Measurements from ENCODE around the gene FUOM.

FUOM gene

DNA sequence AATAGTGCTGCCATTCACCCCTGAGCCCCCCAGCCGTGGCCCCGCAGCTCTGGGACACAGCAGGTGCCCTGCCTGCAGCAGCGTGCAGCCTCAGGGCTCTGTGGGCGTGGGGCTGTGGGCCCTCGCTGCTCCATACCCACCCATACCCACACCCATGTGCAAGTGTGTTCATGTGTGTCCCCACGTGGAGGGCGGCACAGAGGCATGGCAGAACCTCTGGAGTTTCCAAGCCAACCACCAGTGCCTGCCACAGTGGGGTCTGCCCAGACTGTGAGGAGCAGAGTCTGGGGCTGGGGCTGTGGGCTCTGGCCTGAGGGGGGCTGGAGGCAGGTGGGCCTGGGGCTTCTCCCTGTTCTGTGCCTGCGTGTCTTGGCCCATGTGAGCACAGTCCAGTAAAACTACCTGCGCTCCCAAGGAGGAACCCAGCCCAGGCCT, 8.2 kb downstream of the FUOM start:
- no peak for DNase-seq

DNA sequence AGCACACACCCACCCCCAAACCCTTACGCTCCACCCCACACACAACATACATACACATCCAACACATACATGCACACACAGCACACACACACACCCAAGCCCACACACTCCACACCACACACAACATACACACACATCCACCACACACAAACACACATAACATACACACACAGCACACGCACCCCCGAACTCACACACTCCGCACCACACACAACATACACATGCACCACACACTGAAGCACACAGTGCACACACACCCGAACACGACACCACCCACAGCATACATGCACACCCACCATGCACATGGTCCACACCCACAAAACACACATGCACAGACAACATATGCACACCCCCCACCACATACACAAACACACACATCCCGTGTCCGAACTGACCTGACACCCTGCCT, 8.7 kb downstream of the FUOM start:
- DNase-seq = no peak

DNA sequence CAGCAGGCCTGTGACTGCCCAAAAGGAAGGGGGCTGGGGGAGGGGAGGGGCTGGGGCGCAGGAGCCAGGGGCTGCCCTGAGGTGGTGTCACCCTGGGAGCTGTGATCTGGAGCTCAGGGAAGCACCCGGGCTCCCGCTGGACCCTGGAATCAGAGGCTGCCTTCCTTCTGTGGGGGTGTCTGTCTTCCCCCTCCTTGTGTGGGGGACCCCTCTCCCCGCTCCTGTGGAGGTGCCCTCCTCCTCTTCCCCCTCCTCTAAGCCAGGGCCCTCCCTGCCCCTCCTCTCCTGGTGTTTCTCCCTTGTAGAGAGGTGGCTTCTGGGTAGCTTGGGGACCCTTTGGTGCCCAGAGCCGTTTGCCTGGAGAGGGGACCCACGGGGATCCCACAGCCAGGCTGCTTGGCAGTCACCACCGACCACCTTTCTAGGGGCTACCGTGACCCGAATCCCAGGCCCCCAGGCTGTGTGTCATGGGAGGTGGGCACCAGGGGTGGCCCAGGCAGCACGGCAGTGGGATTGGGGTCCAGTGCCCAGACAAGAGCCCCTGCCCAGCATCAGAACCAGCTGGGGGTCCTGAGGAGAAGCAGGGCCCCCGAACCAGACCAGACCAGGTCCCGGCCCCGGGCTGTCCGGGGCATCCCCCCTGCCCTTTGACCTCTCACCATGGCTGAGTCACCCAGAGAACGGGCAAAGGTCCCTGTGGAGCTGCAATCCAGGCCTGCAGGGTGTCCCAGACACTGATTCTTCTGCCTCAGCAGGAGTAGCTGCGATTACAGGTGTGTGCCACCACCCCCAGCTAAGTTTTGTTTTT, 9.9 kb downstream of the FUOM start:
- no peak for DNase-seq

DNA sequence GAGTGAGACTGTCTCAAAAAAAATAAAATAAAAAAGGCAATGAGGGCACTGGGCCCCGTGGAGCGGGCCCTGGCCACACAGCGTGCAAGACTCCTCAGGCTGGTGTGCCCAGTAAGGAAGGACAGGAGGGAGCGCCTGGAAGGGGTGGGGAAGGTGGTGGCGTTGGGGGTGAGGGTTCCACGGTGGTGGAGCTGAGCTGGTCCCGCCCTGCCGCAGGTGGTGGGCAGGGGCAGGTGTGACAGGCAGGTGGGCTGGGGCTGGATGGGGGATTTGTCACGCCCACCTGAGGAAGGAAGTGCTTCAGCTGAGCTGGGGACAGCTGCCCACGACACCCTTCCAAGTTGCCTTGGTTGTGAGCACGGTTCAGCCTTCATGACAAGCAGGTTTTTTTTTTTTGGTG, 11.4 kb downstream of the FUOM start:
- no peak for DNase-seq

DNA sequence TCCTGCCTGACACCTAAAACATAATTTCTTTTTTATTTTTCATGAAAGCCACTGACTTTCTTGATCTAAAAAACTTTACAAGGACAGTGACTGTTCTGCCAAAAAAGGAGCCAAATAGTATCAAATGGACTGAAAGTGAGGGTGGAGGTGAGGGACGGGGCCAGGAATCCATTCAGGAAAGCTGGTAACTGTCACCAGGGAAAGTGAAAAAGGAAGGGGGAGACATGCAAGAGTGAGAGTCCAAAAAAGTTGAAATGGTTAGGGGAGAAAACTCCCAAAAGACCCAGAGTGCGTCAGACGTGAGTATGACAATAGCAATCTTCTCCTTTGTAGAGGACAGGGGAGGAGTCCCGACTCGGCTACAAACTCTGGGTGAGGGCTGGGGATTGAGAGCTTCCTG, 13.6 kb downstream of the FUOM start:
- no peak for DNase-seq

DNA sequence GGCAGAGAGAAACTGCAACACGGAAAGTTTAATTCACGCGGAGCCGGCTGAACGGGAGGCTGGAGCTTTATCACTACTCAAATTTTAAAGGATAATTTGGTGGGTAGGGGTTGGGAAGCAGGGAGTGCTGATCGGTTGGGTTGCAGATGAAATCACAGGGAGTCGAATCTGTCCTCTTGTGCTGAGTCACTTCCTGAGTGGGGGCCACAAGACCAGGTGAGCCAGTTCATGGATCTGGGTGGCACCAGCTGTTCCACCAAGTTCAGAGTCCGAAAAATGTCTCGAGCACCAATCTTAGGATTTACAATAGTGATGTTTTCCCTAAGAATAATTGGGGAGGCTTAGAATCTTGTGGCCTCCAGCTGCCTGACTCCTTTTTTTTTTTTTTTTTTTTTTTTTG, 14.3 kb downstream of the FUOM start:
- DNase-seq = no peak

DNA sequence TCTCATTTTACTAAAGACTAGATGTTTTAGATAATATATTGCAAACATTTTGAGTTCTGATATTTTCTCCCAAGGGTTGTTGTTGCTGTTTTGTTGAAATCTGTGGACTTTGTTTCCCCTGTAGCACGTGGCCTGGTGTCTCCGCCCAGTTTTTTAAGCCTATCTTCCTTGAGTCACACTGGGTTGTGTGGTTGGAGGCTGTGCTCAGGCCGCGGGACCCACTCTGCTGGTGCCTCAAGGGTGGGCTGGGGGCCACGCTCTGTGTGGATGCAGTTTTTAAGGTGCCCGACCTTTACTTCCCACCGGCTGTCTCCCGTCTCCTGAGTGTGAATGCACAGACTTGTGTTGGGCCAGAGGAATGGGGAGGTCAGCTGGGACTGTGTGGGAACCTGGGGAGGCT, 14.9 kb downstream of the FUOM start:
- DNase-seq = no peak

DNA sequence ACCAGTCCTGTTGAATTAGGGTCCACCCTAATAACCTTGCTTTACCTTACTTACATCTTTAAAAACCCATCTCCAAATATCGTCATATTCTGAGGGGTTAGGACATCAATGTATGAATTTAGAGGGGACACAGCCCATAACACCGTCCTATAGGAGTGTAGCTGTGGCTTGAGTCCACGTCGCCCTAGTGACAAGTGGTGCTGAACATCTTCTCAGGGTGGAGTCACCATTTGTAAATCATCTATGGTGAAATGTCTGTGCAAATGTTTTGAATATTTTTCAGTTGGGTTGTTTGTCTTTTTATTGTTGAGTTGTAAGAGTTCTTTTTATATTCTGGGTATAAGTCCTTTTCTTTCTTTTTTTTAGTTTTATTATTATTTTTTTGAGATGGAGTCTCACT, 15.8 kb downstream of the FUOM start:
- no peak for DNase-seq

DNA sequence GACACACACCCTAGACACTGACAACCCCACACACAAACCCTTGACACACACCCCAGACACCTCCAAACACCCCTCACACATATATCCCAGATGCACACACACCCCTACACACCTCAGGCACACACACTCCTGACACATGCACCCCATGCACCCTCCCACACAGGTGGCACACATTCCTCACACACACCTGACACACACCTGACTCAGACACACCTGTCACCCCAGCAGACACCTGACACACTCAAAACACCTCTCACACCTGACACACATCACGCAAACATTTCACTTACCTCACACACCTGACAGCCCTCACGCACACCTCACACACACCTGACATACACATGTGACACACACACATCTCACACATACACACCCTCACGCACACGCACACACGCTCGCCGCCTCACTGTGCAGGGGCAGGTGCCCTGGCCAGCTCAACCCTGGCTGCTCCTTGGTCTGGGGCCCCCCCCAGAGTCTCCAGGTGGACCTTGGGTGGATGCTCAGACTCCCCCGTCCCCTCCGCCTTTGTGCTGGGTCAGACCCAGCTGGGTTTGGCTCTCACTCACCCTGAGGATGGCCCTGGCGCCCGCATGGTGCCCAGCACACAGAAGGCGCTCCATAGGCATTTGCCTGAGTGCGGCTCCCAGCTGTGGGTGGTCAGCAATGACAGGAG, 18.0 kb downstream of the FUOM start:
- DNase-seq = no peak

DNA sequence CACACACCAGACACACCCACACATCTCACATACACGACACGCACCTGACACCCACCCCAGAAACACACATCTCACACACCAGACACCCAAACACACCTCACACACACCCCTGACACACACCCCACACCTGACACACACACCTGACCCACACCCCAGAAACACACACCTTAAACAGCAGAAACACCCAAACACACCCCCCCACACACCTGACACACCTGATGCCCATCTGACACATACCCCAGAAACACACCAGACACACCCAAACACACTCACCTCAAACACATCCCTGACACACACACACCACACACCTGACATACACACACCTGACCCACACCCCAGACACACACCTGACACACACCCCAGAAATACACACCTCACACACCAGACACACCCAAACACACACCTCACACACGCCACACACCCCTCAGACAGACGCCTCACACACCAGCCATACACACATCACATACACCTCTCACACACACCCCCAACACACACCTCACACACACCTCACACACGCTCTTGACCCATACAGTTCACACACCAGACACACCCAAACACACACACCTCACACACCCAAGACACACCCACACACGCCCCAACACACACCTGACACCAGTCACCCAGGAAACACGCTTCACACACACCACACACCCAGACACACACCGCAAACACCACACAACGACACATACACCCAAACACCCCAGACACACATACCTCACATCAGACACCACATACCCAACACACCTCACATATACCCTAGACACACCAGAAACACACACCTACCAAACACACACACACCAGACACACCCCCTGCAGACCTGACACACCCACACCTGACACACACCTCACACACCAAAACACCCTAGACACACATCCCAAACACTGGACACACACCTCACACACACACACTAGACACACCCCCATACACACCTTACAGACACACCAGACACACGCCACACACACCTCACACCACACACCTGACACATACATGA, 19.4 kb downstream of the FUOM start:
- DNase-seq = no peak

DNA sequence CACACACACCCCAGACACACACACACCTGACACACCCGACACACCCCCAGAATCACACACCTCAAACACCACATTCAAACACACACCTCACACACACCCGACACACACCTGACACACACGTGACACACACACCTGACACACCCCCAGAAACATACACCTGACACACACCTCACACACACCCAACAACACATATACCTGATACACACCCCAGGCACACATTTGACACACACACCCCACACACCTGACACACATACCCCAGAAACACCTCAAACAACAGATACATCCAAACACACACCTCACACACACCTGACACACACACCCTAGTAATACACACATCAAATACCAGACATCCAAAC, 20.5 kb downstream of the FUOM start:
- no peak for DNase-seq

DNA sequence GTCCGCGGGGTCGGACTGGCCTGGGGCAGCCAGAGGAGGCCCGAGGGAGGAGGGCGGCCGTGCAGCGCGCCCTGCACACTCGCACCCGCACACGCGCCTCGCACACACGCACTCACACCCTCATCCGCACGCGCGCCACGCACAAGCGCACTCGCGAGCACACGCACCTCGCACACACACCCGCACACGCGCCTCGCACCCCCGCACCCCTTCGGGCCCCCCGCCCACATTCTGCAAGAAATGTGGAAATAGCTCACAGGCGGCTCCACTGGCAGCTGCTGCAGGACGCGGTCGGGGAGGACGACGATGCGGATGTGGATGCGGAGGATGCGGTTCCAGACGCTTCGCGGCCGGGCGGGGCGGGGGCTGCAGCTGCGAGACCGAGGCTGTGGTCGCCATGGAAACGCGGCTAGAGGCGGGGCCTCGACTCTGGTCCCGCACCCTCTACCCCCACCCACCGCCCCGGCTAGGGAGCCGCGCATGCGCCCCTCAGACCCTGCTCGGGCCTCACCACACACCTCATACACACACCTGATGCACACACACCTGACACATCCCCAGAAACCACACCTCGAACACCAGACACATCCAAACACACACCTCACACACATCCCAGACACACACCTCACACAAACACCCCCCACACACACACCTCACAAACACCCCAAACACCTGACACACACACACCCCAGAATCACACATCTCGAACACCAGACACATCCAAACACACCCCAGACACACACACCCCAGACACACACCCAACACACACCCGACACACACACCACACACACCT, 21.0 kb downstream of the FUOM start, which contains the start of gene CALY:
Gene CALY (minus strand): TSS at position 320 of the 793 bp plus-strand sequence. CDS start 7,907 bp downstream, outside the sequence.
- DNase-seq = peak; percentile 94

DNA sequence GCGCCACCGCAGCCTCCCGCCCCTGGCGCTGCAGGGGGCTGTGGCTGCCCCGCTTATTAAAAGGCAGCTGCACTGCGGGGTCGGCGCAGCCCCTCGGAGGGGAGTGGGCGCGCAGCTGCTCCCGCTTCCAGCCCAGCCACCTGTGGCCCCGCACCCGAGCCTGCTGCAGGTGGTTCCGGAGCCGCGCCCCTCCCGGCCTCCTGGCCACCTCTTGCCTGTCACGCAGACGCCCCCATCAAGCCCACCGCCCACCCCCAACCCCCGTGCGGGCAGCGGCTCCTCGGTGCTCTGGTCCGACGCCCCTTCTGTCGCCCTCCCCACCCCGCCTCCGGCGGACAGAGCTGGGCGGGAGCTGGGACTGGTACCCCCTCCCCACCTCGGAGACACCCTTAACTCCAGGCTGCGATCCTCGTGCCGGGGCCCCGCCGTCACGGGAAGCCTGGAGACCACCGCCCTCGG, 21.7 kb downstream of the FUOM start:
- DNase-seq = no peak

DNA sequence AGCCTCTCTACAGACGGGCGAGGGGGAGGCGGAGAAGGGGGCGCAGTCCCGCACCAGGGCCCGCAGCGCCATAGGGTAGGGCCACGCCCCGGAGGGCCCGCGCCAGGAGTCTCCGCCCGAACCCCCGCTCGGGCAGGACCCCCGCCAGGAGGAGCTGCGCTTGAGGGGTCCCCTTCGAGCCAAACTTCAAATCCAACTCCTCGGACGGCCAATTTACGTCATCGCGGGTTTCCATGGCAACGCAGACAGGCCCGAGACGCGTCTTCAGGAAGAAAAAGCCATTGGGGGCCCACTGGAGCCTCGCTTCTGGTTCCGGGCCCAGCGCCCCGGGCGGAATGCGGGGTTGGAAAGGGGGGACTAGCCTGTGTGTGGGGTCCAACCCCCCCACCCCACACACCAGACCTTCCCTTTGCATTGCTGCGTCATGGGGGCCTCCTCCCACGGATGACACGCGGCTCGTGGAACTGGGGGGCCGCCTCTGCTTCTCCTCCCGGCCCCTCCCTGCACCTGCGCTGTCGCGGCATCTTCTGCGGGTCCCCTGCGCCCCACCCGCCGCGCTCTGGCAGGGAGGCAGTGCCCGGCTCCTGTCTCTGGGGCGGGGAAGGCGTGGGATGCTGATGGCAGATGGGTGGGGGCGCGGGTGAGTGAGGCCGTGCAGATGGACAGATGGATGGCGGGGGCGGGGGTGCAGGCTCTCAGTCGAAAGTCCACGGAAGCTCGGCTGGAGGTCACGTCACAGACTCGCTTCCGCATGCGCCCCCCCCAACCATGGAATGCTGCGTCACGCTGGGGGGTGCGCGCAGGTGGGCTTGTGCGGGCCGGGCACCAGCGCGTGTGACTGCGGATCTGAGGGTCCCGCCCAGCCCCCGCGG, 22.3 kb downstream of the FUOM start:
- peak; percentile 86 for DNase-seq

DNA sequence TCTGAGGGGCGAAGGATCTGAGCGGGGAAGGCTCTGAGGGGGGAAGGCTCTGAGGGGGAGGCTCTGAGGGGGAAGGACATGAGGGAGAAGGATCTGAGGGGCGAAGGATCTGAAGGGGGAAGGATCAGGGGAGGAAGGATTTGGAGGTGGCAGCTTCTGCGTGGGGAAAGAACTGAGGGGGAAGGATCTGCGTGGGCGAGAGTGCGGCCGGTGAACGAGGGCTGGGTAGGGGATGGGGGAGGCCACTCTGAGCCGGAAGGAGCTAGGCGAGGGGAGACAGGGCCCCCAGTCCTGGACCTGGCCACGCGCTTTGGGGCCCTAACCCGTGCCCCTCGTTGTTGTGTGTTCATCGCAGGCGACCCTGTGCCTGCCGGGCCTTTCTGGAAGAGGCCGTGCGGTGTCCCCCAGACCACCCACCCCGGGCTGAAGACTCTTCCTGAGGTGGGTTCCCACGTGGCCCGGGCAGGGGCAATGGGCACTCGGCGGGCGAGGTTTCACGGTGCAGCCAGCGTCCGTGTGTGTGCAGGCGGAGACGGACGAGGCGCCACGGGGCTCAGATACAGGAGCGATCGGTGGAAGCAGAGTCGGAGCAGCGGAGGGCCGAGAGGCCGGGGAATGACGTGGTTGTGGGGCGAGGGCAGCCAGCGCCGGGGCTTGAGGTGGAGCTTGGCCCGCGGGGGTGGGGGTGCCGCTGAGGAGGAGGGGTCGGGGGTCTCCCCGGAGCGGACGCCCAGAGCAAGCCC, 23.1 kb downstream of the FUOM start:
- no peak for DNase-seq

DNA sequence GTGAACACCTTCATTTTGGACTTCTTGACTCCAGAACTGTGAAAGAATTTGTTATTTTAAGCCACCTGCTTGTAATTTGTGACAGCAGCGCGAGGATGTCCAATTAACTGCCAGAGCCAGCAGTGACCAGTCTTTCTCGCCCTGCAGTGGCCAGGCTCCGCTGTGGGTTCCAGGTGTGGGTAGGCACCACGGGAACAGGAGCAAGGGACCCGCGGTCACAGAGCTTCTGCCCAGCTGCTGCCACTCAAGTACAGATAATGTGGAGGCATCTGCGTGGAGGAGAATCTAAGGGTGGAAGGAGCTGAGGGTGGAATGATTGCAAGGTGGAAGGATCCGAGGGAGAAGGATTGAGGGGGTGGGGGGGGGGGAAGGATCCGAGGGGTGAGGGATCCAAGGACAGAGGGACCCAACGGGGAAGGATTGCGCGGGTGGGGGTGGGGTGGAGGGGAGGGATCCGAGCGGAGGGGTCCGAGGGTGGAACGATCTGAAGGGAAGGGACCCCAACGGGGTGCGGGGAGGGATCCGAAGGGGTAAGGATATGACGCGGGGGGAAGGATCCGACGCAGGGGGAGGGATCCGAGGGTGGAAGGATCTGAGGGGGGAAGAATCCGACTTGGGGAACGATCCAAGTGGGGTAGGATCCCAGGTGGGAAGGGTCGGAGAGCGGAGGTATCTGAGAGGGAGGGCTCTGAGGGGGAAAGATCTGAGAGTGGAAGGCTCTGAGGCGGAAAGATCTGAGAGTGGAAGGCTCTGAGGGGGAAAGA, 24.7 kb downstream of the FUOM start:
- no peak for DNase-seq

DNA sequence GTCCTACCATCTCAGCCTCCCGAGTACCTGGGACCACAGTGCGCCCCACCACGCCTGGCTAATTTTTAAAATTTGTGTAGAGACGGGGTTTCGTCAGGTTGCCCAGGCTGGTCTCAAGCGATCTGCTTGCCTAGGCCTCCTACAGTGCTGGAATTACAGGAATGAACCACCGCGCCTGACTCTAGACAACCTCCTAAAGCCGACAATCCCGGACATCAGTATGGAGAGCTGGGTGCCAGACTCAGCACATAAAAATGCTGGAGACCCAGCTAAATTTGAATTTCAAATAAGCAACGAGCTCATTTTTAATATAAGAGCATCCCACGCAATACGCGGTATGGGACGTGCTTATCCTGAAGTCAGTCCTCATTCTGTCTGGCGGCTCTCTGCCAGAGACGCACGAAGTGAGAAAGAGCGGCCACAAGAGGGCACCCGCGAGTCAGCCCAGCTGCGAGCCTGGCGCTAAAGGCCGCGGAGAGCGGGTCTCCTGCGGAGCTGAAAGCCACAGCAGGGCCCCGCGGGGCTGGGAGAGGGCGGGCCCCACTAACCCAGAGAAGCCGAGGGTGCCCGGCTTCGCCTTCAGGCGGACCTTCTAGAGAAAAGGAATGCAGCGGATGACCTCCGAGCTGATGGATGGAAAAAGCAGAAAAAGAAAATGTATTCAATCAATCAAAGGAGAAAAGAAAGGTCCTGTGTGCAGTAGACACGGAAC, 28.2 kb downstream of the FUOM start:
- peak; percentile 78 for DNase-seq

DNA sequence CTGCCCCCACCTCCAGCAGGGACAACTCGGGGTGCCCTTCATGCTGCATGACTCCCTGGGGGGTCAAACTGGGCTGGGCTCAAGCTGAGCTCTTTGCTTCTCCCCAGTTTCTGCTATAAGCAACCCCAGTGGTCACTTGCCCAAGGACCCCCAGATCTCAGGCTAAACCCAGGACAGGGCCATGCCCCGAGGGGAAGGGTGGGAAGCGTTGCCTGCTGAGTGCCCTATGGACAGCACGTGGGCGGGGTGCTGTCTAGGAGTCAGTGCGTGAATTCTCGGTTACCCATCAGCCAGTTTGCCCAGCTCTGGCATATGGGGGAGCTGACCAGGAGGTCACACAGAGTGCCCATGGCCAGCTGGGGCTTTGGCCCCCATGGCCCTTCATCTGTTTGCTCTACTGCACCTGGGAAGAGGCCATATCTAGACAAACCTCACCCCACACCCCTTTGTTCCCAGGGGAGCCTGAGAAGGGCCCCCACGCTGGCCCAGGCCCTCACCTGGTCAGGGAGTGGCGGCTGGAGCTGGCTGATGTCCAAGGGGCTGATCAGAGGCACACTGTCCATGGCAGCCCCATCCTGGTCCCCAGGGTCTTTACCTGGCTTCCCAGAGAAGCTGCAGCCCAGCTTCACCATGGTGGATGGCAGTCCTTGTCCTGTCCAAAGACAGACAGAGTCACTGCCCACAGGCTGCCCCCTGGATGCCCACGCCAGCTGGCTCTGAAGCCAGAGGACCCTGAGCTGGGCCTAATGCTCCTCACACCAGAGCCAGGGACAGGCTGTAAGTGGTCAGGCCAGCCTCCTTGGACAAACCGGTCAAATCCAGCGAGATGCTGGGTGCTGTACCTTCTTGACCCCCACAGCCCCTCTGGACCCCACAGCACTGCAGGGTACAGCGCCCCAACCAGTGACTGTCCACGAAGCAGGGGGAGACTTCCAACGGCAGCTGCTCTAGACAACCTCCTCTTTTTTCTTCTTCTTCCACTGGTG, 29.2 kb downstream of the FUOM start:
- no peak for DNase-seq
